ENCODE data around the gene MSL3B.

Gene MSL3B

DNA sequence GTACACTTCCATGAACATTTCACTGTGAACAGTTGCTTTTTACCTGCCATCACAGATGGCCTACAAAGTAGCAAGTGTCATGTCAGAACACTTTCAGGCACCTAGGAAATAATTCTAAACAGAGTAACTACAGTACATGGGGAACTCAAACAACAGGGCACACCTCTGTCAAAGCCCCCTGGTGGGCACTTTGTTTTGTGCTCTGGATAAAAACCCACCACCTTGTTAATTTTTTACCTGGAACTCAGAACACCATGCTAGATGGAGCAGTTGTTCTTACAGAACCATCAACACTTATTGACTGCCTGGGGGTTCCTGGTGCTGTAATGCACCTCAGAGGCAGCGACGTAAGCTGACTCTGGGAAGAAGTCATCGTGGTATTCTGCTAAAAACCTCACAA is 2.3 kb downstream of the MSL3B start:
- peaks cover 8% of the 10 kb centered on the region for H3K36me3 ChIP-seq (ENCODE audit: insufficient read depth, low read length, poor library complexity, severe bottlenecking)
- H3K9me3 ChIP-seq (ENCODE audit: low read depth, low read length, poor library complexity, severe bottlenecking), result peaks cover 5% of the 10 kb centered on the region
- ChIA-PET POLR2A (ENCODE audit: low non-redundant PET) (no interaction called here), CTCF (no interaction called here)
- no peak for TF ChIP-seq EZH2 (IDR thresholded peaks at IDR 0.05; ENCODE audit: borderline replicate concordance, low read depth, low read length, poor library complexity, severe bottlenecking)
- TF ChIP-seq, protein P1, sequence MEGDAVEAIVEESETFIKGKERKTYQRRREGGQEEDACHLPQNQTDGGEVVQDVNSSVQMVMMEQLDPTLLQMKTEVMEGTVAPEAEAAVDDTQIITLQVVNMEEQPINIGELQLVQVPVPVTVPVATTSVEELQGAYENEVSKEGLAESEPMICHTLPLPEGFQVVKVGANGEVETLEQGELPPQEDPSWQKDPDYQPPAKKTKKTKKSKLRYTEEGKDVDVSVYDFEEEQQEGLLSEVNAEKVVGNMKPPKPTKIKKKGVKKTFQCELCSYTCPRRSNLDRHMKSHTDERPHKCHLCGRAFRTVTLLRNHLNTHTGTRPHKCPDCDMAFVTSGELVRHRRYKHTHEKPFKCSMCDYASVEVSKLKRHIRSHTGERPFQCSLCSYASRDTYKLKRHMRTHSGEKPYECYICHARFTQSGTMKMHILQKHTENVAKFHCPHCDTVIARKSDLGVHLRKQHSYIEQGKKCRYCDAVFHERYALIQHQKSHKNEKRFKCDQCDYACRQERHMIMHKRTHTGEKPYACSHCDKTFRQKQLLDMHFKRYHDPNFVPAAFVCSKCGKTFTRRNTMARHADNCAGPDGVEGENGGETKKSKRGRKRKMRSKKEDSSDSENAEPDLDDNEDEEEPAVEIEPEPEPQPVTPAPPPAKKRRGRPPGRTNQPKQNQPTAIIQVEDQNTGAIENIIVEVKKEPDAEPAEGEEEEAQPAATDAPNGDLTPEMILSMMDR (conservative IDR thresholded peaks at IDR 0.05; ENCODE audit: low read depth, low read length), result peak; percentile 47
- BruUV-seq (replicated peaks), result no TSS peak
- H3K27ac ChIP-seq (ENCODE audit: low read depth, low read length, poor library complexity, severe bottlenecking), result no peak overlapping the region
- H3K27me3 ChIP-seq (replicated peaks; ENCODE audit: insufficient read depth, low read depth, low read length, poor library complexity), result no peaks in the 10 kb centered on the region
- no peaks in the 10 kb centered on the region for H3K4me1 ChIP-seq (ENCODE audit: insufficient read depth, low read length, poor library complexity, severe bottlenecking)
- no peak overlapping the region for H3K4me3 ChIP-seq (ENCODE audit: low read depth, low read length, poor library complexity, severe bottlenecking)
- DNase-seq (ENCODE audit: low spot score), result no peak
- intact Hi-C loops (cut with micrococcal nuclease; ENCODE audit: unreplicated experiment), result no loop called here

DNA sequence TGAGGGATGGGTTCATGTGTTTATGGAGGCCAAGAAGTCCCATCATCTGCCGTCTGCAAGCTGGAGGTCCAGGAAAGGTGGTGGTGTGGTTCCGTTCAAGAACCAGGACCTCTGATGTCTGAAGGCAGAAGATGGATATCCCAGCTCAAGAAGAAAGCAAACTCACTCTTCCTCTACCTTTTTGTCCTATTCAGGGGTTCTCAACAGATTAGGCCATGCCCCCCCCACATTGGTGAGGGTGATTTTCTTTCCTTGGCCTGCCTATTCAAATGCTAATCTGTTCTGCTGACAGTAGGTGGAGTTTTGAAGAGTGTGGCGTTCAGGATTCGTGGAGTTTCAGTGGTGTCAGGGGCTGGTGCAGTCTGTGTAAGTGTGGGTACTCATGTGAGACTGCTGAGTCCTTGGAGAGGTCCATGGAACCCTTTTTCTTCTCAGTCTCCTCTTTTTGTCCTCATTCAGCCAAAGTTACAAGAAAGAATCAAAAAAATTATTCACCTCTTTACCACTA is 5.9 kb downstream of the MSL3B start:
- TF ChIP-seq EZH2 (IDR thresholded peaks at IDR 0.05; ENCODE audit: borderline replicate concordance, low read depth, low read length, poor library complexity, severe bottlenecking), result no peak
- TF ChIP-seq, protein P1 (conservative IDR thresholded peaks at IDR 0.05; ENCODE audit: low read depth, low read length), result no peak
- intact Hi-C loops (cut with micrococcal nuclease; ENCODE audit: unreplicated experiment), result no loop called here
- Histone ChIP-seq H3K36me3 (ENCODE audit: insufficient read depth, low read length, poor library complexity, severe bottlenecking) (peaks cover 8% of the 10 kb centered on the region), H3K4me1 (ENCODE audit: insufficient read depth, low read length, poor library complexity, severe bottlenecking) (no peaks in the 10 kb centered on the region), H3K27ac (ENCODE audit: low read depth, low read length, poor library complexity, severe bottlenecking) (no peak overlapping the region), H3K9me3 (ENCODE audit: low read depth, low read length, poor library complexity, severe bottlenecking) (no peaks in the 10 kb centered on the region), H3K4me3 (ENCODE audit: low read depth, low read length, poor library complexity, severe bottlenecking) (no peak overlapping the region), H3K27me3 (replicated peaks; ENCODE audit: insufficient read depth, low read depth, low read length, poor library complexity) (no peaks in the 10 kb centered on the region)
- ChIA-PET CTCF (no interaction called here), POLR2A (ENCODE audit: low non-redundant PET) (no interaction called here)
- BruUV-seq (replicated peaks), result no TSS peak
- peak; percentile 13 for DNase-seq (ENCODE audit: low spot score)

DNA sequence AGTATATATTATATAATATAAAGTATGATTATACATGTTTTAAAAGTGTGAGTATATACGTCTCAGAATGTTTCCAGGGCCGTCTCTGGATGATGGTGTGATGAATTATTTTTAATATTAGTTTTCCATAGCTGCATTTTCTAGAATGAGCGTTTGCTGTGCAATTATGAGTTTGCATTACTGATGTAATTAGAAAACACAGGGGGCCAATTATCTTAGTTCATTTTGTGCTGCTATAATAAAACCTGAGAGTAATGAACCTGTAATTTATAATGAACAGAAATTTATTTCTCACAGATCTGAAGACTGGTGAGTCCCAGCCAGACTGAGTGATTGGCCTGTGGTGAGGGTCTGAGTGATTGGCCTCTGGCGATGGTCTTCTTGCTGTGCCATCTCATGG is 9.9 kb downstream of the MSL3B start:
- CTCF ChIA-PET, result no interaction called here
- TF ChIP-seq, protein P1 (conservative IDR thresholded peaks at IDR 0.05; ENCODE audit: low read depth, low read length), result no peak
- no peak for TF ChIP-seq EZH2 (IDR thresholded peaks at IDR 0.05; ENCODE audit: borderline replicate concordance, low read depth, low read length, poor library complexity, severe bottlenecking)
- peaks cover 1% of the 10 kb centered on the region for H3K36me3 ChIP-seq (ENCODE audit: insufficient read depth, low read length, poor library complexity, severe bottlenecking)
- no peaks in the 10 kb centered on the region for H3K9me3 ChIP-seq (ENCODE audit: low read depth, low read length, poor library complexity, severe bottlenecking)
- DNase-seq (ENCODE audit: low spot score), result no peak
- no peak overlapping the region for H3K4me3 ChIP-seq (ENCODE audit: low read depth, low read length, poor library complexity, severe bottlenecking)
- H3K27ac ChIP-seq (ENCODE audit: low read depth, low read length, poor library complexity, severe bottlenecking), result no peak overlapping the region
- POLR2A ChIA-PET (ENCODE audit: low non-redundant PET), result no interaction called here
- no peaks in the 10 kb centered on the region for H3K27me3 ChIP-seq (replicated peaks; ENCODE audit: insufficient read depth, low read depth, low read length, poor library complexity)
- H3K4me1 ChIP-seq (ENCODE audit: insufficient read depth, low read length, poor library complexity, severe bottlenecking), result no peaks in the 10 kb centered on the region
- no TSS peak for BruUV-seq (replicated peaks)
- intact Hi-C loops (cut with micrococcal nuclease; ENCODE audit: unreplicated experiment), result no loop called here
